A549 treated with dexamethasone at 1 μM for 4 hours (cell line): ENCODE data around the gene ZNF263. TPM values are rescaled to one million over a fixed set of nuclear protein-coding genes. Genes with fewer than 3 reads are reported as not detected.

Source experiments
- total RNA-seq: library from RNA; stranded (reverse); fragments of 200-300 nt; extraction: Qiagen RNA extraction; gene quantifications from 5 replicates; pipeline ENCODE4 v1.2.3, GENCODE V29; 2022

The ZNF263 gene
- 33.5 to 40.1 TPM (median 37.6 TPM) in 5 replicates for total RNA-seq

DNA sequence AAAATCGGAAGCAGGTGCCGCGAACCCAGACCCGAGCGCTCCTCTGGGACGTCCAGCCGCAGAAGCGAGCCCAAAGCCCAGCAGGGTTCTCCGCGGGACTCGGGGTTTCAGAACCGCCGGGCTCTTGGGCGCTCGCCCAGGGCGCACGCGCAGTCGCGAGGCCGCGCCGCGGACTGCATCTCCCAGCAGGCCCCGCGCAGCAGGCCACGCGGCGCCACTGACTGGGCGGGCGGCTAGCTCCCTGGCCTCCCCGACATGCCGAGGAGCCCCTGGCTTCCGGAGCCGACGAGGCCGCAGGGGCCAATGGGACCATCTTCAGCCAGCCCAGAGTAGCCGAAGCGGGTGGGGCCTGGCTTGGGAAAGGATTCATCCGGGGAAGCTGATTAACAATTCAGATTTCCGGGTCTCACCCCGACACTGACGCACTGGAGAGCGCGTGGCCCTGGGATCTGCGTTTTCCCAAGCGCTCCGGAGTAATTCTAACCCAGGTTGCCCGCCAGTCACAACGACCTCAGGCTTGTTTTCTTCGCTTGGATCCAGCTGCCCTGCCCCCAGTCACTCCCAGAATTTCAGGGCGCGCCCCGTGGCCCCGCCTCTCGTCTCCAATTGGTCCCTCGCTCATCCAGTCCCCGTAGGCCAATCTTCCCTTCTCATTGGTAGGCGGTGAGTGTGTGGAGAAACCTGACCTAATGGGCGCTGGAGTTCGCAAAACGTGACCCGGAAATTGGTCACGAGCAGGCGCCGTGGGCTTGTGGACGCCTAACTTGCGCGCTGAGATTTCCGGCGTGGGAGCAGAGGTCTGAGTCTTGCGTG, at the start of gene ZNF263:
Gene ZNF263 (plus strand): TSS at position 762 of the 813 bp plus-strand sequence. CDS start 328 bp downstream, outside the sequence.

DNA sequence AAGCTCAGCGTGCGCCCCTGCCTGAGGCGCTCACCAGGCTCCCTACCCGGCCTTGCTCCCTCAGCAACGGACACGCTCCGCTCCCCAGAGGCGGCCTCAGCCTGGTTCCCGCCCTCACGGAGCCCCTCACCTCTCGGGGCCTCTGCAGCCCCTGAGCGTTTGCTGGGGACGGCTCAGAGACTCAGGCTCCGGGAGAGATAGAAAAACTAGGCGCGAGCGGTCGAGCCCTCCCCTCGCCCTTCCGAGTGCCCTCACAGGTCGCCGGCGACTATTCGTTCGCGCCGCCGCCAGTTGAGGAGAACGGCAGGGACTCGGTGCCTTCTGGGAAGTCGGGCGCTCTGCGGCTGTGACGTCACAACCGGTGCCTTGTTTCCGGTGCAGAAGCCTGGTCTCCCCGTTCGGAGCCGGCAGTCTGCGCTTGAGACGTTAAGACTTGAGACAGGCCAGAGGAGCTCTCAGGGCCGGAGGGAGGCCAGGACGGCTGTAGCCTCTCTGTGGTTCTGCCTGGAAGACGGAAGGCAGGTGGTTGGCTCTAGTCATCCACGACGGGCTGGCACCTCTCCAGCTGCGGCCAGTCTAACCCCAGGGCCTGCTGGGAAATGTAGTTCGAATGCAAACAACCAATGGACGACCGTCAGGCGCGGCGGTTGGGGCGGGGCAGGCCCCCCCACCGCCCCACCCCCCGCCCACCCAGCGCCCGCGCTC, 48.3 kb upstream of the ZNF263 start, which contains the start of gene ZNF200:
Gene ZNF200 (minus strand): TSS at position 302 of the 705 bp plus-strand sequence. CDS start 1,403 bp downstream, outside the sequence.

DNA sequence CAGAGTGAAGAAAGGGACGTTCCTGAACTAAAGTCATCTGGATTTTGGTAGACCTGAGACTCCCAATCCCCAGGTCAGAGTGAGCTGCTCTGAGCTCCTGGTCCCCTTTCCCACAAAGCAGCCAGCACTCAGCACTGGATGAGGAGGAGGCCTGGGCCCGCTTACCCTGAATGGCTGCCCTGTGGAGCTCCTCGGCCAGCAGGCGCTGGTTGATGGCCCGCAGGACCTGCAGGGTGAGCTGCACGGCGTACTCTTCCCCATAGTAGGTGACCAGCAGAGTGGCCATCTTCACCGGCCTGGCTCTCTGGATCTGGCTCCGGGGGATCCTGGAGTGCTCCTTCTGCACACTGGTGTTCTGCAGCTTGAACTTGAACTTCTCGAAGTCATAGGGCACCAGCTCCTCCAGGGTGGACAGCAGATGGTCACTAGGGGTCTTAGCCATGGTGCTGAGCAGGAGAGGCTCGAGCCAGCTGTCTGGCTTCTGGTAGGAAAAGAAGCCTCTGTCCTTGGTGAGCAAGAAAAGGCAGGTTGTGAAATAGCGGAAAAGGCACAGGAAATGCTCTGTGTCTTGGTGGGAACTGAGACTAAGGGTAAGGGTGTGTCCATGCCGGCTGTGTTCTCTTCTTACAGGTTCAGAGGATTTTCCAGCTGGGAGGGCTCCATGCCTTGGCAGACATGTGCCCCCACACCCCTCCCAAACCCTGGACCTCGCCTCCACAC, 27.0 kb upstream of the ZNF263 start, which contains the start of gene MEFV:
Gene MEFV (minus strand): TSS at position 488 of the 720 bp plus-strand sequence. CDS start 46 bp downstream, at position 442.

DNA sequence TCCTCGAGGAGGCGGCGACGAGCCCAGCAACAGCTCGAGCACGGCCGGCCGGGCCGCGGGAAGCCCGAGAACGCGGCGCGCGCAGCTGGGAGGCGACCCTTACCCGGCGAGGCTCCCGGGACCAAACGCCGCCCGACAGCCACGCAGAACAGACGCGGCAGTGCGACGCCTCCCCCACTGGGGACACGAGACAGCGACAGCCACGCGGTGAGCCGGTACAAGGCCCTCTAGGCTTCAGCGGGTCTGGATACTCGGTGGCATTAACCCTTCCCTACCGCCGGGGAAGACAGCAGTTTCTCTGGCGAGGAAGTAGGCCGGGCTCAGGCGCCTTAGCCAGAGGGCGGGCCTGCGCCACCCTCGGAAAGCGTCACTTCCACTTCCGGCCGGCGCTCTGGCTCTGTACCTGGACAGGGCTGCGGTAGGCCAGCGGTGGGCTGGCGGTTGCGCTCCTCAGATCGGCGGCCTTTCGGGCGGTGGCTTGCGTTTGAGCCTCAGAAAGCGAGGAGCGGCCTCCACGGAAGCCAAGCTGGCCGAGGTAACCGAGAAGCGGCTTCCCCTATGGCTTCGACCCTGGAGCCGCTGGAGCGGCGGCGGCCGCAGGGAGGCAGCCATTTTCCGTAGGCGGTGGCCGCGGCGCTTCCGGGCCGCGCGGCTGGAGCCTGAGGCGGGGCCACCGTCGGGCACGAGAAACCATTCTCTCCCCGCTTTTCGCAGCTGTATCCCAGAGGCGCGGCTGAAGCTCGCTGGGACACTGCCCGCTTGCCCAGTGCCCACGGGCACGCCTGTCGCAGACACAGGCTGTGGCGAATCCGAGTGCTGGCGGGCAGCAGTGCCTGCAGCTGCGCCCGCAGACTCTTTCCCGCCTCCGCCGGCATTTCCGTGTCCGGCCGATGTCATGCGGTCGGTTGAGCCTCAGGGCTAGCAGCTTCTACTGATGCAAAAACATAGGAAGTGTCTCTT, 22.1 kb downstream of the ZNF263 start, which contains the start of the genes TIGD7 and ZNF75A:
Gene TIGD7 (minus strand): TSS at position 322 of the 960 bp plus-strand sequence. CDS start 4,816 bp downstream, outside the sequence.
Gene ZNF75A (plus strand): TSS at position 389 of the 960 bp plus-strand sequence. CDS start 2,932 bp downstream, outside the sequence.

Other genes starting within 250 kb of the ZNF263 start
- gene BICDL2, start 246.5 kb upstream of the ZNF263 start, total RNA-seq: 0.02 TPM in 1 of 5 replicates, not detected in the others
- 1.1 to 1.6 TPM (median 1.3 TPM) in 5 replicates for gene MMP25, start 236.9 kb upstream of the ZNF263 start, total RNA-seq
- 23.4 to 34.9 TPM (median 28.8 TPM) in 5 replicates for gene IL32, start 217.9 kb upstream of the ZNF263 start, total RNA-seq
- gene ZSCAN10, start 184.2 kb upstream of the ZNF263 start, total RNA-seq: 0.06 TPM in 1 of 5 replicates, not detected in the others
- gene ZNF205, start 170.9 kb upstream of the ZNF263 start, total RNA-seq: 11.1 to 15.7 TPM (median 14.3 TPM) in 5 replicates
- gene ZNF213, start 148.5 kb upstream of the ZNF263 start, total RNA-seq: 7.1 to 14.3 TPM (median 13.0 TPM) in 5 replicates
- 0.26 to 0.56 TPM (median 0.42 TPM) in 5 replicates for gene OR1F1, start 95.3 kb upstream of the ZNF263 start, total RNA-seq
- gene ZNF200, start 48.3 kb upstream of the ZNF263 start, total RNA-seq: 7.8 to 9.4 TPM (median 8.4 TPM) in 5 replicates
- gene MEFV, start 26.9 kb upstream of the ZNF263 start, total RNA-seq: 0.03 to 0.07 TPM (median 0.07 TPM) in 3 of 5 replicates, not detected in the others
- 0.80 to 2.0 TPM (median 1.4 TPM) in 5 replicates for gene TIGD7, start 21.9 kb downstream of the ZNF263 start, total RNA-seq
- 9.7 to 11.9 TPM (median 9.9 TPM) in 5 replicates for gene ZNF75A, start 22.0 kb downstream of the ZNF263 start, total RNA-seq
- not detected in 5 replicates for gene OR2C1, start 72.4 kb downstream of the ZNF263 start, total RNA-seq
- 11.5 to 16.5 TPM (median 15.6 TPM) in 5 replicates for gene ZSCAN32, start 117.5 kb downstream of the ZNF263 start, total RNA-seq
- gene ZNF174, start 117.7 kb downstream of the ZNF263 start, total RNA-seq: 11.8 to 13.7 TPM (median 13.3 TPM) in 5 replicates
- 0.90 to 1.4 TPM (median 1.1 TPM) in 5 replicates for gene ZNF597, start 160.0 kb downstream of the ZNF263 start, total RNA-seq
- gene NAA60, start 160.2 kb downstream of the ZNF263 start, total RNA-seq: 40.2 to 59.7 TPM (median 55.5 TPM) in 5 replicates
- gene C16orf90, start 212.0 kb downstream of the ZNF263 start, total RNA-seq: not detected in 5 replicates
- 19.0 to 24.2 TPM (median 20.4 TPM) in 5 replicates for gene CLUAP1, start 217.5 kb downstream of the ZNF263 start, total RNA-seq